Measurements from ENCODE around the gene SLC9A8. TPM values are rescaled to one million over a fixed set of nuclear protein-coding genes. Genes with fewer than 3 reads are reported as not detected.

The SLC9A8 gene
- total RNA-seq, 2 experiments from 2014 or later: 9.4 to 11.3 TPM

DNA sequence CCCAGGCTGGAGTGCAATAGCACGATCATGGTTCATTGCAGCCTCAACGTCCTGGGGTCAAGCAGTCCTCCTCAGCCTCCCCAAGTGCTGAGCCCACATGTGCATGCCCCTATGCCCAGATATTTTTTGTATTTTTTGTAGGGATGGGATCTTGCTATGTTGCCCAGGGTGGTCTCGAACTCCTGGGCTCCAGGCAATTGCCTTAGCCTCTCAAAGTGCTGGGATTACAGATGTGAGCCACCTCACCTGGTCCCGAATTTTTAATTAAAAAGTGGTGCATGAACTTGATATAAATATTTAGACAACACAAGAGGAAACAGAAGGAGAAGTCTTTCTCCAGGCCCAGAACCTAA is 116.5 kb downstream of the SLC9A8 start:
- CTCF ChIA-PET: interaction anchor here (1.0 to 2.8 kb wide), 4 partner anchors 12 to 317 kb away, joined by 3 to 8 read pairs (median 4); no protein-coding TSS in a partner anchor
- Mint-ChIP-seq H3K27ac (no peak overlapping the region), H3K9me3 (no peaks in the 10 kb centered on the region), H3K4me1 (ENCODE audit: low read depth) (peaks cover 10% of the 10 kb centered on the region), H3K27me3 (no peaks in the 10 kb centered on the region), H3K4me3 (no peak overlapping the region), H3K36me3 (ENCODE audit: low read depth) (no peaks in the 10 kb centered on the region)
- intact Hi-C loops (cut with micrococcal nuclease): loop anchor here (10.0 kb wide), 1 partner anchor 314 kb away; no protein-coding TSS in a partner anchor
- POLR2A ChIA-PET: no interaction called here
- TF ChIP-seq, protein P1, sequence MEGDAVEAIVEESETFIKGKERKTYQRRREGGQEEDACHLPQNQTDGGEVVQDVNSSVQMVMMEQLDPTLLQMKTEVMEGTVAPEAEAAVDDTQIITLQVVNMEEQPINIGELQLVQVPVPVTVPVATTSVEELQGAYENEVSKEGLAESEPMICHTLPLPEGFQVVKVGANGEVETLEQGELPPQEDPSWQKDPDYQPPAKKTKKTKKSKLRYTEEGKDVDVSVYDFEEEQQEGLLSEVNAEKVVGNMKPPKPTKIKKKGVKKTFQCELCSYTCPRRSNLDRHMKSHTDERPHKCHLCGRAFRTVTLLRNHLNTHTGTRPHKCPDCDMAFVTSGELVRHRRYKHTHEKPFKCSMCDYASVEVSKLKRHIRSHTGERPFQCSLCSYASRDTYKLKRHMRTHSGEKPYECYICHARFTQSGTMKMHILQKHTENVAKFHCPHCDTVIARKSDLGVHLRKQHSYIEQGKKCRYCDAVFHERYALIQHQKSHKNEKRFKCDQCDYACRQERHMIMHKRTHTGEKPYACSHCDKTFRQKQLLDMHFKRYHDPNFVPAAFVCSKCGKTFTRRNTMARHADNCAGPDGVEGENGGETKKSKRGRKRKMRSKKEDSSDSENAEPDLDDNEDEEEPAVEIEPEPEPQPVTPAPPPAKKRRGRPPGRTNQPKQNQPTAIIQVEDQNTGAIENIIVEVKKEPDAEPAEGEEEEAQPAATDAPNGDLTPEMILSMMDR (IDR thresholded peaks at IDR 0.05): no peak
- ATAC-seq: no peak
- DNase-seq: no peak

DNA sequence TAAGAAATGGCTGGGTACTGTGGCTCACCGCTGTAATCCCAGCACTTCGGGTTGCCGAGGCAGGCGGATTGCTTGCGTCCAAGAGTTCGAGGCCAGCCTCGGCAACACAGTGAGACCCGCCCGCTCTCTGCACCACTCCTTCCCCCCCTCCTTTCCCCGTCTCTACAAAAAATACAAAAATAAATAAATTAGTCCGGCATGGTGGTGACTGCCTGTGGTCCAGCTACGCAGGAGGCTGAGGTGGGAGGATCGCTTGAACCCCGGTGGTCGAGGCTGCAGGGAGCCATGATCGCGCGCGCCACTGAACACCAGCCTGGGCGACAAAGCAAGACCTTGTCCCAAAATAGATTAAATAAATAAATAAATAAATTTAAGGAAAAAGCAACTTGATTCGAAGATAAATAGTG is 123.1 kb downstream of the SLC9A8 start:
- DNase-seq (no peak), ATAC-seq (peak; percentile 4)
- no peaks in the 10 kb centered on the region for H3K9me3 Mint-ChIP-seq
- ChIA-PET CTCF (interaction anchor here (0.8 to 2.9 kb wide), 6 partner anchors 10 to 144 kb away, joined by 3 to 12 read pairs (median 4); partner anchors contain the start of gene SPATA2), POLR2A (interaction anchor here (2.1 to 3.5 kb wide), 3 partner anchors 11 to 20 kb away, joined by 6 to 22 read pairs (median 18); partner anchors contain the start of gene SPATA2)
- H3K27ac Mint-ChIP-seq: peak overlapping the region; percentile 38
- peak overlapping the region; percentile 90 for H3K4me3 Mint-ChIP-seq
- TF ChIP-seq, protein P1 (IDR thresholded peaks at IDR 0.05): no peak
- no peaks in the 10 kb centered on the region for H3K27me3 Mint-ChIP-seq
- H3K4me1 Mint-ChIP-seq (ENCODE audit: low read depth): peaks cover 31% of the 10 kb centered on the region
- intact Hi-C loops (cut with micrococcal nuclease): no loop called here
- peaks cover 25% of the 10 kb centered on the region for H3K36me3 Mint-ChIP-seq (ENCODE audit: low read depth)

DNA sequence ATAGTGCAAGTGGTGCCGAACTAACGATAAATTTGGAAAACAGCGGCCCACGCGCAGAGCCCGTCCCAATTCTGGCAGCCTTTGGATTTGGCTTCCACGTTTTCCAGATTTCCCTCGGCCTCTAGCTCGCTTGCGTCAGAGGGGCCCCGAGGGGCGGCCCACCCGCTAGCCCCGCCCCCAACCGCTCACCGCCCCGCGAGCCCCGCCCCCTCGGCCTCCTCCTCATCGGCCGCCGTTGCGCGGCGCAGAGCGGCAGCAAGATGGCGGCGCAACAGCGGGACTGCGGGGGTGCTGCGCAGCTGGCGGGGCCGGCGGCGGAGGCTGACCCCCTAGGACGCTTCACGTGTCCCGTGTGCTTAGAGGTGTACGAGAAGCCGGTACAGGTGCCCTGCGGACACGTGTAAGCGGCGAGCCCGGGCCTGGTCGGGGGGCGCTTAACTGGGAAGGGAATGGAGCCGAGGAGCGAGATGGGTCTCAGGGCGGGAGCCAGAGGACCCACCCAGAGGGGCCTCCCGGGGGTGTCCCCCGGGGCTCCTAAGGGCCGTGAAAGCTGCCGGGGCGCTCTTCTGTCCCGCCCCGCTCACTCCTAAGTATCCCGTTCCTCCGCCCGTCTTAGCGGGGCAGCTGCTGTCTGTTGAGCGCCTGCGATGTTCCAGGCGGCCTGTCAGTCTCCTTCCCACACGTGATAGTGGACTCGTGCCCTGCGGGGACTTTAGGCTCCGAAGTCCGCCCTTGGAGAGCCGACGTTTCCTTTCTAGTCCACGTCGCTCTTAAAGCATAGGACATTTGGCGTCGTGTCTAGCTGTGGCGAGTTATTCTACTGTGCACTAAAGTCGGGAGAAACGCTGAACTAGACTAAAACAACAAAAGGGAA is 123.8 kb downstream of the SLC9A8 start, which contains the start of gene RNF114:
TSS of gene RNF114 (plus strand) at position 245 of the 874 bp plus-strand sequence. CDS start at position 261, 16 bp downstream.
- intact Hi-C loops (cut with micrococcal nuclease): no loop called here
- H3K4me1 Mint-ChIP-seq (ENCODE audit: low read depth): peaks cover 36% of the 10 kb centered on the region

DNA sequence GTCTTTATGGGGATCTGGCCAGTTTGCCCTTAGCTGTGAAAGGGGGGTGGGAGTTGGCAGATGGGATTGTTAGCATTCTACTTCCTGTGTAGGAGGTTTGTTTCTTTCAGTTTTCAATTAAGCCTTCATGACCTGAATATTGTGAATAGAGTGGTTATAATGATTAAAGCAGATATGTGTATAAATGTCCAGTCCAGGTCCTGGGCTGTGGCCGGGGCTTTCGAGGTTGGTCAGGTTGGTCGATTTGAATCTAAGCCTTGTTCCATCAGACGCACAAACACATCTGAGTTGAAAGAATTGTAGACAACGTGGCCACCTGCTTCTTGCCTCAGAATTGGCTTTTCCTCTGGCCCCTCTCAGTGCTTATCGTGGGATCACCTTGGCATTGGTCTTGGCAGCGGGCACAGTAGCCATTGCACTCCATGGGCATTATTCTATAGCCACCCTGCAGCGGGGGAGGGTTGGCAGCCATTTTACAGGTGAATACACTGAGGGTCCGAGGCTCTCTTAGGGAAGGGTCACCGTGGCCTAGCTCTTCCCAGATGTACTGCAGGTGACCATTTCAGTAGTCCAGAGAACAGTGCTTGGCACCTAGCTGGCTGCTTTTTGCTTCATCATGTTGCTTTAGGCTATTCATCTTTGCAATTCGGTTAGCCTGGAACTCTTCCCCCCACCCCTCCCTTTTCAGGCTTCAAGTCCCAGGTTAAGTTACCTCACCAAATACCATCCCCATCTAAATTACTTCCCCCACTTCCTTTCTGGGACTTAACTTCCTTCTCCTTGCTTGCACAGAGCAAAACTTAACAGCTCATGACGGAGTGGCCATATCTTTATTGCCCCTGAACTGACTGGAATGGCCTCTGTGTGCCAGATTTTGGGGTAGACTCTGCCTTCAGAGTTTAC is 124.7 kb downstream of the SLC9A8 start:
- ChIA-PET POLR2A (interaction anchor here (0.9 to 3.5 kb wide), 7 partner anchors 8 to 176 kb away, joined by 3 to 22 read pairs (median 4); partner anchors contain the start of genes SPATA2 and UBE2V1), CTCF (interaction anchor here (1.2 to 2.9 kb wide), 8 partner anchors 11 to 148 kb away, joined by 3 to 13 read pairs (median 4); no protein-coding TSS in a partner anchor)
- Mint-ChIP-seq H3K9me3 (no peaks in the 10 kb centered on the region), H3K4me1 (ENCODE audit: low read depth) (peaks cover 38% of the 10 kb centered on the region), H3K36me3 (ENCODE audit: low read depth) (peaks cover 35% of the 10 kb centered on the region), H3K27ac (peak overlapping the region; percentile 91), H3K4me3 (peak overlapping the region; percentile 90), H3K27me3 (no peaks in the 10 kb centered on the region)
- TF ChIP-seq, protein P1 (IDR thresholded peaks at IDR 0.05): no peak
- peak; percentile 24 for DNase-seq
- ATAC-seq: peak; percentile 20
- intact Hi-C loops (cut with micrococcal nuclease): no loop called here

More for the DNA sequence above, 123.8 kb downstream of the SLC9A8 start, which contains the start of gene RNF114:
- Mint-ChIP-seq H3K36me3 (ENCODE audit: low read depth) (peaks cover 29% of the 10 kb centered on the region), H3K27me3 (no peaks in the 10 kb centered on the region), H3K4me3 (peak within 1 kb of the TSS; percentile 90), H3K27ac (peak within 1 kb of the TSS; percentile 91), H3K9me3 (no peaks in the 10 kb centered on the region)
- TF ChIP-seq, protein P1 (IDR thresholded peaks at IDR 0.05): no peak
- CTCF ChIA-PET: interaction anchor here (0.8 to 2.9 kb wide), 10 partner anchors 10 to 149 kb away, joined by 3 to 12 read pairs (median 4); partner anchors contain the start of gene SPATA2
- DNase-seq (peak; percentile 92), ATAC-seq (peak; percentile 96)
- POLR2A ChIA-PET: interaction anchor here (0.9 to 3.5 kb wide), 6 partner anchors 9 to 176 kb away, joined by 3 to 22 read pairs (median 4); partner anchors contain the start of genes SPATA2 and UBE2V1

Measured in activated CD8-positive, alpha-beta T cell treated with anti-CD3 and anti-CD28 coated beads for 36 hours (primary cell).